Measurements from ENCODE around the gene LAYN.

The LAYN gene

GRCh38 chr11:111561306-111561705 is 20.8 kb downstream of the LAYN start:
- DNase-seq (ENCODE audit: low read depth in 2 of 2, low spot score in 1 of 2), result no peak

- no peak for DNase-seq (ENCODE audit: low read depth in 2 of 2, low spot score in 1 of 2)
Observed at GRCh38 chr11:111561791-111562325, 21.3 kb downstream of the LAYN start.

GRCh38 chr11:111562692-111563389 is 22.3 kb downstream of the LAYN start:
- no peak for DNase-seq (ENCODE audit: low read depth in 2 of 2, low spot score in 1 of 2)

GRCh38 chr11:111565114-111565720 is 24.7 kb downstream of the LAYN start:
- peak; percentile 13 to 51 for DNase-seq (ENCODE audit: low read depth in 2 of 2, low spot score in 1 of 2)

DNA sequence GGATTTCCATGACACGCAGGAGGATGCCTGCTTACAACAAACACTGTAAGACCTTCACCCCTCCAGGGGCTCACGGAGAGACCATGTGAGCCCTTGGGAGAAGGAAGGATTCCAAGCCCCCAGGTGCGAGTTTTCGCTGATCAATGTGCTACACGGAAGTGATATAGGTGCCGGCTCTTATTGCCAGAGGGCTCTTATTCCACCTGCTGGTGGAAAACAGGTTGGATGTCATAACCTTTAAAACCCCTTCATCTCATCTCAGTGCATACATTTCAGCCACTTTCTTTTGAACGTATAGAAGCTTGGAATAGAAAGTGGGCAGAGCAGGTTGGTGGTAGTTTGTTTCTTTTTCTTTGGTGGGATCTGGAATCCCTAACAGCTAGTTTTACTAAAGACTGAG is 25.8 kb downstream of the LAYN start:
- DNase-seq (ENCODE audit: low read depth in 2 of 2, low spot score in 1 of 2), result no peak

- no peak for DNase-seq (ENCODE audit: low read depth in 2 of 2, low spot score in 1 of 2)
Observed at GRCh38 chr11:111569476-111569875, 29.0 kb downstream of the LAYN start.

GRCh38 chr11:111570796-111571195 is 30.3 kb downstream of the LAYN start:
- no peak for DNase-seq (ENCODE audit: low read depth in 2 of 2, low spot score in 1 of 2)

GRCh38 chr11:111571829-111572501 is 31.4 kb downstream of the LAYN start:
- no peak for DNase-seq (ENCODE audit: low read depth in 2 of 2, low spot score in 1 of 2)

DNA sequence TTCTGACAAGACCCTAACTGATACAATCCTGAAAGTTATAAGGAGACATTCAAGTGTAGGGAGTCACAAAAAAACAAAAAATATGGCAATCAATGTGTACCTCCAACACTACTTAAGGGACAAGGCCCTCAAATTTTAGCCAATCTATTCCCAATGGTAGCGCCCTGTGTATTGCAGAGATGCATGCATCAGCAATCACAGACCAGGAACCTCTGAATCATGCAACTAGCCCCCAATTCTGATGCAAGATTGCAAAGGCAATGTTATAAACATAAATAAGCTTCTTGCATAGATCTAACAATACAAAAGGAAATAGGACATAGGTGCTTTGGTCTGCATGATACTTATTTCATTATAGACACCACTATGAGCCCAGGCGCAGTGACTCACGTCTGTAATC is 32.1 kb downstream of the LAYN start:
- no peak for DNase-seq (ENCODE audit: low read depth in 2 of 2, low spot score in 1 of 2)

GRCh38 chr11:111573821-111574249 is 33.3 kb downstream of the LAYN start:
- no peak for DNase-seq (ENCODE audit: low read depth in 2 of 2, low spot score in 1 of 2)

DNA sequence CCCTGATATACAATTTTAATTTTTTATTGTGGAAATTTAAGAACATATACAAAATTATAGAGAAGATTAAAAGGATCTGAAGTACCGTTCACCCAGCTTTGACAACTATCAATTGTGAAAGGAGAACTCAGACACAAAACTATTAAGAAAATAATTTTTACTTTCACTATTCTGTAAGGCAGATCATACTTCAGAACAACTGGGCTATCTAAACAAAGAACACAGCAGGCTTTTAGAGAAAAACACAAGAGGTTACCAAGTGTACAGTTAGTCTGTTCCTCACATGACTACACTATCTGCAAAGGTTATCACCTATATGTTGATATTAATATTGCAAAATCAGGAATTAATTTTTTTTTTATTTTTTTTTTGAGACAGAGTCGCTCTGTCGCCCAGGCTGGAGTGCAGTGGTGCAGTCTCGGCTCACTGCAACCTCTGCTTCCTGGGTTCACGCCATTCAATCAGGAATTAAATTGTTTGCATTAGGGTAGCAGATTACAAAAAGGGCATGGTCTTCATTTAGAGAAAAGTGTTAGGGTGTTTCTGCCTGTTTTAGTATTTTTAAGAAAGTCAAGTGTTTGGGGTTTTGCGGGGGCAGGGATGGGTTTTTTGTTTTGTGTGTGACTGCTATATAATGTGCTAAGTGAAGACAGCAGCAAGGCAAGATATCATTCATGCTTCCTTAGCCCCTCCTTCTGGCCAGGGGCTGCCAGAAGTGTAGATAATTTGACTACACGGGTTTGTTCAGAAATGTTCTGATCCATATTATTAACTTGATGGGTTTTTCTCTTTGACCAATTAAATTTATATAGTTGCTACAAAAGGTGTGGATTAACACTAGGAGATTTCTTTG is 34.1 kb downstream of the LAYN start:
- no peak for DNase-seq (ENCODE audit: low read depth in 2 of 2, low spot score in 1 of 2)

- no peak for DNase-seq (ENCODE audit: low read depth in 2 of 2, low spot score in 1 of 2)
Observed at GRCh38 chr11:111575740-111576139, 35.2 kb downstream of the LAYN start.

- no peak for DNase-seq (ENCODE audit: low read depth in 2 of 2, low spot score in 1 of 2)
Observed at GRCh38 chr11:111577821-111578220, 37.3 kb downstream of the LAYN start.

DNA sequence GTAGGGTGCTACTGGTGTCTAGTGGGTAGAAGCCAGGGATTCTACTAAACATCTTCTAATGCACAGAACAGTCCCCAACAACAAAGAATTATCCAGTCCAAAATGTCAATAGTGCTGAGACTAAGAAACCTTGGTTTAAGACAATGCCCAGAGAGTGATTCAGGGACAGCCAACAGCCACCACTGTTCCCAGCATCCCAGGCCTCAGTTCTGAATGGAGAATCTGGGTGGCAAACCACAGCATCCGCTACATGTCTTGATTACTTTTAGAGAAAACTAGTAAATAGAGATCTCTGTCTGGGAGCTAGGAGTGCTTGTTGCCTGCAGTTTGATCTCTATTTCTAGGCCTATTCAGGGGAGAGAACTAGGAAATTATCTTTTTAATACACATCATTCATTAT is 40.8 kb downstream of the LAYN start:
- DNase-seq (ENCODE audit: low read depth in 2 of 2, low spot score in 1 of 2), result no peak

DNA sequence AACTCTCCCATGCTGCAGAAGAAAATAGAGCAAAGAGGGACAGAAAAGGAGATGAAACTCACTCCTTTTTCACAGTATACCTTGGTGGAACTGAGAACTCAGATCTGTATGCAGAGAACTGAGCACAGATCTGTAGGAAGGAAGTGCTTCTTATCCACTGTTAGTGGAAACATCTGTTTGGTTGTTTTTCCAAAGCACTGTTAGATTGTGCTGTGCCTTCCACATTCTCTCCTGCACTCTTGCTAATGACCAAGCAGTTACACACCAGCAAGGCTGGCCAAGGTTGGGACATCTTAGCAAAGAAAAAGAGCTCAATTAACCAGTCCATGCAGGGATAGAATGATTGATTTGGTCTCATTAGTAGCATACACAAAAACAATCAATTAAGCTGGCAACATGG is 41.6 kb downstream of the LAYN start:
- no peak for DNase-seq (ENCODE audit: low read depth in 2 of 2, low spot score in 1 of 2)

DNA sequence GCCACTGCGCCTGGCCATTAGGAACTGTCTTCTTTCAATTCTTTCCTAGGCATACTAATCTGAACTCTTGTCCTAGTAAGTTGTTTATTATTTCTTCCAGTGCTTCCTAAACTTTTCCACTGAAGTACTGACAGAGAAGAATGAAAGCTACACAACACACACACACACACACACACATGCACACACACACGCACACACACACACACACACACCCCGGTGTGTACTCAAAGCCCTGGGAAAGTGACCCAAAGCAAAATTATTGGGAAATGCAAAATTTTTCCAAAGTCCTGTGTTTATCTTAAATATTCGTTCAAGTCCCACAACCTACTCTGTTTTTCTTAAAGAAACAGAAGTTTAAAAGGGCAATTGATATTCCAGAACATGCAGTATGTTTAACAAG is 42.4 kb downstream of the LAYN start:
- no peak for DNase-seq (ENCODE audit: low read depth in 2 of 2, low spot score in 1 of 2)

- no peak for DNase-seq (ENCODE audit: low read depth in 2 of 2, low spot score in 1 of 2)
Observed at GRCh38 chr11:111585371-111585770, 44.9 kb downstream of the LAYN start.

DNA sequence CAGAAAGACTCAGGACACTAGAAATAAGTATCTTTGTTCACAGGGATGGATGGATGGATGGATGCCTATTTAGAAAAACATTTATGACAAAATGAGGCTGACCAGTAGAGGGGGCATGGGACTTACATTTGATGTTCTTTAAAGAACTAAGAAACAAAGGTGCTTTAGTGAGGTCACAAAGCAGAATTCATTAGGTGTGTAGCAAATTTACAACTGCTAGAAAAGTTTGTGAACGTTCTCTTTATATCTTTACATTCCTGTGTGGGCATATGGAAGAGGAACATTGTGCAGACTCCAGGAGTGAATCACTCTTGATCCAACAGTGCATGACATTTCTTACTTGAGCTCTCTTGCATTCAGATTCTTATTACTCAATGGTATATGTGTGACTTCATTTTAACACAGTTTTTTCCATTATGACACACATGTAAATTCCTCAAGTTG is 45.9 kb downstream of the LAYN start:
- DNase-seq (ENCODE audit: low read depth in 2 of 2, low spot score in 1 of 2), result peak in 1 of 2 donors; percentile 21

DNA sequence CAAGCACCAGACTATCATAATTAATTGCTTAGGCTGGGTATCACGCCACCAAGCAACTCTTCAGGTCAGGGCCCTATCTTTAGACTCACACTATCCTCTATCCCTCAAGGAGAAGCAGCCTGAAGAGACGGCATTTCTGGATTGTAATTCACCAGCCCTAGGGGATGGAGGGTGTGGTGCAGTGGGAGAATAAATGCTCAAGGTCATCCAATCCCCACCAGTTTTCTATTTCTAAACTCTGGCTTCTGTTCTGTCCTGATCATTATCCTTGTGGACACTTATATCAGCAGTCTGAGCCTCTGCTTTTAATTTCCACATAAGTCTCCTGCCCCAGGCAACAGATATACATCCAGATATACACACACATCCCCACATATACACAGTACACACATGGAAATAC is 48.6 kb downstream of the LAYN start:
- no peak for DNase-seq (ENCODE audit: low read depth in 2 of 2, low spot score in 1 of 2)

GRCh38 chr11:111589886-111590499 is 49.5 kb downstream of the LAYN start:
- DNase-seq (ENCODE audit: low read depth in 2 of 2, low spot score in 1 of 2), result no peak

Measured in stimulated activated CD8-positive, alpha-beta memory T cell treated with anti-CD3 and anti-CD28 coated beads, Interleukin-4, amount 100 ng/mL, for 4 hours (primary cell).